RCC 7860 (cell line): ENCODE data around the gene PCP2.
"Not testable (repeated sequence)": the region's sequence is repeated elsewhere in the genome, so short reads cannot be mapped to it uniquely, and the experiment has no call there.

Source experiments
- DNase-seq: peaks from one replicate; pipeline ENCODE4 v3.0.0-alpha.2; 2015; ENCODE audit warnings: low spot score
- FAIRE-seq: peaks from 2 replicates; lab custom pipeline; 2012; peaks lifted over from hg19 to GRCh38; lab: Jason Lieb, UNC

The PCP2 gene

GRCh38 chr19:7662657-7663056 lies 29.1 kb upstream of the PCP2 start:
- FAIRE-seq (no peak), DNase-seq (no peak)

- no peak for DNase-seq
- no peak for FAIRE-seq
Observed at GRCh38 chr19:7661744-7662538, 28.4 kb upstream of the PCP2 start.

GRCh38 chr19:7658219-7658686 lies 24.7 kb upstream of the PCP2 start:
- DNase-seq (no peak), FAIRE-seq (no peak)

- FAIRE-seq (no peak), DNase-seq (no peak)
Observed at GRCh38 chr19:7657131-7657751, 23.7 kb upstream of the PCP2 start.

- no peak for FAIRE-seq
- no peak for DNase-seq
Observed at GRCh38 chr19:7655581-7655980, 22.1 kb upstream of the PCP2 start.

GRCh38 chr19:7654401-7654800 lies 20.9 kb upstream of the PCP2 start:
- FAIRE-seq (no peak), DNase-seq (no peak)

- DNase-seq (peak; percentile 53), FAIRE-seq (peak; percentile 58)
Observed at GRCh38 chr19:7652061-7652641, 18.6 kb upstream of the PCP2 start.

GRCh38 chr19:7650148-7650547 lies 16.6 kb upstream of the PCP2 start:
- FAIRE-seq (no peak), DNase-seq (no peak)

GRCh38 chr19:7648265-7649014 lies 14.9 kb upstream of the PCP2 start:
- FAIRE-seq: no peak
- DNase-seq: no peak

GRCh38 chr19:7647156-7647555 lies 13.6 kb upstream of the PCP2 start:
- DNase-seq (no peak), FAIRE-seq (no peak)

- no peak for FAIRE-seq
- DNase-seq: no peak
Observed at GRCh38 chr19:7646426-7646700, 12.8 kb upstream of the PCP2 start.

GRCh38 chr19:7645656-7646425 lies 12.3 kb upstream of the PCP2 start:
- FAIRE-seq (no peak), DNase-seq (no peak)

- DNase-seq (no peak), FAIRE-seq (no peak)
Observed at GRCh38 chr19:7645163-7645562, 11.6 kb upstream of the PCP2 start.

- FAIRE-seq (no peak), DNase-seq (no peak)
Observed at GRCh38 chr19:7644550-7644877, 11.0 kb upstream of the PCP2 start.

- FAIRE-seq, DNase-seq: not testable (repeated sequence)
Observed at GRCh38 chr19:7643629-7644549, 10.4 kb upstream of the PCP2 start.

- FAIRE-seq (no peak), DNase-seq (no peak)
Observed at GRCh38 chr19:7643031-7643415, 9.5 kb upstream of the PCP2 start.

GRCh38 chr19:7642295-7643030 lies 8.9 kb upstream of the PCP2 start:
- FAIRE-seq: no peak
- no peak for DNase-seq

- FAIRE-seq: no peak
- DNase-seq: no peak
Observed at GRCh38 chr19:7641290-7642276, 8.1 kb upstream of the PCP2 start.
